CD4-positive, alpha-beta T cell treated with Interleukin-15 for 4 hours (primary cell): ENCODE measurements around the gene SLC10A3.
"Not testable (repeated sequence)": the region's sequence is repeated elsewhere in the genome, so short reads cannot be mapped to it uniquely, and the experiment has no call there.

Experiments
- DNase-seq: peaks from one replicate; pipeline ENCODE4 v3.0.0-alpha.2; 2020; ENCODE audit warnings: low spot score

Gene SLC10A3

DNA sequence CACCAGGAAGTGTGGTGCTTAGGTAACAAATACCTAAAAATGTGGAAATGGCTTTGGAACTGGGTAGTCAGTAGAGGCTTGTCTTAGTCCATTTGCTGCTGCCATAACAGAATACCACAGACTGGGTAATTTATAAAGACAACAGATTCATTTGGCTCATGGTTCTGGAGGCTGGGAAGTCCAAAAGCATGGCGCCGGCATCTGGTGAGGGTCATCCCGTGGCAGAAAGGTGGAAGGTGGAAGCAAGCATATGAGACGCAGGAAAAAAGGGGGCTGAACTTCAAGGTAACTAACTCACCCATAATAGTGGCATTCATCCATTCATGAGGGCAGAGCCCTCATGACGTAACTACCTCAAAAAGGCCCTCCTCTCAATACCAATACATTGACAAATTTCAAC, 19.0 kb upstream of the SLC10A3 start:
- no peak for DNase-seq

DNA sequence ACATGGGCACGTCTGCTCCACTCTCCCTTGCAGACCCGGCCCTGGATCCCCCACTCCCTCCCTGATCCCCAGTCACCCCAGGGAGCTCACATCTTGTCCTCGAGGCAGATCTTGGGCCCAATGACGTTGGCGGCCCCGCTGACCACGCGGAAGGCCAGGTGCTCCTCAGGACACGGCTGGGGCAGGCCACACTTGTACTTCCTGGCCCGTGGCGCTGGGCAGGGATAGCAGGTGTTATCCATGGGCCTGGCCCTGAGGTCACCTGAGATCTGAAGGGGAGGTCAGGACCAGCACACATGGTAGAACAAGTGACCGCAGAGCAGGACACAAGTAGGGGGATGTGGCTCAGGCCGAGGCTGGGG, 17.9 kb upstream of the SLC10A3 start:
- no peak for DNase-seq

- no peak for DNase-seq
Observed at GRCh38 chrX:154507673-154508383, 17.4 kb upstream of the SLC10A3 start.

GRCh38 chrX:154506483-154507332, 16.3 kb upstream of the SLC10A3 start:
- no peak for DNase-seq

DNA sequence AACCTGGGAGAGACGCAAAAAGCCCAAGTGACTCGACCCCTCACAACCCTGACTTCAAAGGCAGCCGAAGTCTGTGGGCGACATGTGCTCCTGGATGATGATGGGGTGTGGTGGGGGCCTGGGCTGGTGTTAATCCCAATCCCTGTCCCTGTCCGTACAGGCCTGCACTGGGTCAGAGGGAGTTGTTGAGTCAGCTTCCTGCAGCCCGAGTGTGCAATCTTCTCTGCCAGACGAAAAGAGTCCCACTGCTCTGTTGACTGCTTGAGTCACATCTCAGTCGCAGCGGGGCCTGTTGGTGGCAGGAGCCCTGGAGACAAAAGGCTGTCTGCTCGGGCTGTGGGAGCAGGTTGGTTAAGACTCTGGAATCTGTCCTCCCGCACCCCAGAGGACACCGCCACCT, 15.3 kb upstream of the SLC10A3 start:
- DNase-seq = no peak

DNA sequence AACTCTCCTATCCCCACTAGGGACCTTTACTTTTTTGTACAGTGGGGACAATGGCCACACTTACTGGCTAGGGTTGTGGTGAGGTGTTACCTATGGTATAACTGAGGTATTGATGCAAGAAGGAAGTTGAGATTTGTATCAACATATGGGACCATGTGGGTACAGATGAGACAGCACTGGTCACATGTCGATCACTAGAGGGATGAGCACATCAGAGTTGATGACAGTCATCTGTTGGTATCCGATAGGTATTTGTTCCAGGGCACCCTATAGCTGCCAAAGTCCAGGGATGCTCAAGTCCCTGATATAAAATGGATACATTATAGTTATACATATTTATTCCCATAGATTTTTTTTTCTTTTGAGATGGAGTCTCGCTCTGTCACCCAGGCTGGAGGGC, 12.6 kb upstream of the SLC10A3 start:
- DNase-seq = no peak

DNA sequence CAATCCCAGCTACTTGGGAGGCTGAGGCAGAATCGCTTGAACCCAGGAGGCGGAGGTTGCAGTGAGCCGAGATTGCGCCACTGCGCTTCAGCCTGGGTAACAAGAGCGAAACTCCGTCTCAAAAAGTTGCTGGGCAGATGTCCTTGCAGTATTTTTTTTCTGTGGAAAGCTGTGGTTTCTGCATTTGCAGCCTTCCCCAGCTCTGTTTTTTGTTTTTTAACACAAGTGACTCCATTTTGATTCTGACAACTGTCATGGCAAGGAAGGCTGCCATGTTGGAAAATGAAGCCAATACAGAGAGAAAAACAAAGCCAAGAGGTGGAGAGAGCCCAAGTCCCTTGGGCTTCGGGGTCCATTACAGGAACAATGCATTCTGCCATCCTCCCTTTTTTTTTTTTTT, 11.7 kb upstream of the SLC10A3 start:
- no peak for DNase-seq

- DNase-seq = not testable (repeated sequence)
Observed at GRCh38 chrX:154501423-154501822, 11.0 kb upstream of the SLC10A3 start.

DNA sequence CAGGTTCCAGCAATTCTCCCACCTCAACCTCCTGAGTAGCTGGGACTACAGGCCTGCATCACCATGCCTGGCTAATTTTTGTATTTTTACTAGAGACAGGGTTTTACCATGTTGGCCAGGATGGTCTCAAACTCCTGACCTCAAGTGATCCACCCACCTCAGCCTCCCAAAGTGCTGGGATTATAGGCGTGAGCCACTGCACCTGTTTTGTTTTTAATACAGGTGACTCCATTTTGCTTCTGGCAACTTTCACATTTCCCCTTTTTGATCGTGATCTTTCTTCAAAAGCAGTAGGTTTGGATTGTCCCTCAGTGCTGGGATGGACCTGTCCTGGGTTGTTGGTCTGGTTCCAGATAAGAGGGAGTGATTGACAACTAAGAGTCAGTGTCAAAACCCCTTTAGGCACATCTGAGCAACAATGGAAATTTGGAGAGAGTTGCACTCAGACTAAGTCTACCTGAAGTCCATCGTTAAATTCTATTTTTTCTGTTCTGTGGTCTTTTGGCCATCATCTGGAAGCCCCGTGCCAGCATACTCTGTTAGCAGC, 6.2 kb upstream of the SLC10A3 start:
- not testable (repeated sequence) for DNase-seq

DNA sequence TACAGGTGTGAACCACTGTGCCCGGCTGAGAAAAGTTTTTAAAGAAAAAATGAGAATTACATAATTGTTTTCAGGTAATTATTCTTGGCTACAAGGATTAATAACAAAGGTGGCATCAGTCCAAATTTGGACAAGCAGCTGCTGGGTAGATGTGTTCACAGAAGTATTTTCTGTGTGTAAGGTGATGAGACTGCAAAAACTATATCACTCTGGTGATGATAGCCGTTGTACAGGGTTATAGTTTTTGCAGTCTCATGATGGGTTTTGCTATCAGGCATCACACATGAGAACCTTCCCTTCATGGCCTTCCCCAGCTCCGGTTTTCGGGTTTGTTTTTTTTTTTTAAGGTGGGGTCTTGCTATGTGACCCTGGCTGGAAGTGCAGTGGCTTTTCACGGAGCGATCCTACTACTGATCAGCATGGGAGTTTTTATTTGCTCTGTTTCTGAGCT, 5.1 kb upstream of the SLC10A3 start:
- DNase-seq = no peak

DNA sequence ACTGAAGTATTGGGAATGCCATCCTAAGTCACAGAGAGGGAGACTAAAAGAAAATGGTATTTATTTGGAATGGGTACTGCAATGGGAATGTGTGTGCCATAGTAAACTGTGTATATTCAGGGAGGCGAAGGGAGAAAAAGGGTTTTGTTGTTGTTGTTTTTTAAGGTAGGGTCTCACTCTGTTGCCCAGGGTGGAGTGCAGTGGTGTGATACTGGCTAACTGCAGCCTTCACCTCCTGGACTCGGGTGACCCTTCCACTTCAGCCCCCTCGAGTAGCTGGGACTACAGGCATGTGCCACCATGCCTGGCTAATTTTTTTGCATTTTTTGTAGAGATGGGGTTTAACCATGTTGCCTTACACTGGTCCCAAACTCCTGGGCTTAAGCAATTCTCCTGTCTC, 4.3 kb upstream of the SLC10A3 start:
- DNase-seq = no peak

- DNase-seq = peak; percentile 13
Observed at GRCh38 chrX:154490021-154490413, 412 bp downstream of the SLC10A3 start.

GRCh38 chrX:154489182-154489581, 1.2 kb downstream of the SLC10A3 start:
- no peak for DNase-seq

- DNase-seq = no peak
Observed at GRCh38 chrX:154488336-154489075, 1.9 kb downstream of the SLC10A3 start.

GRCh38 chrX:154487518-154488290, 2.7 kb downstream of the SLC10A3 start:
- DNase-seq = no peak

DNA sequence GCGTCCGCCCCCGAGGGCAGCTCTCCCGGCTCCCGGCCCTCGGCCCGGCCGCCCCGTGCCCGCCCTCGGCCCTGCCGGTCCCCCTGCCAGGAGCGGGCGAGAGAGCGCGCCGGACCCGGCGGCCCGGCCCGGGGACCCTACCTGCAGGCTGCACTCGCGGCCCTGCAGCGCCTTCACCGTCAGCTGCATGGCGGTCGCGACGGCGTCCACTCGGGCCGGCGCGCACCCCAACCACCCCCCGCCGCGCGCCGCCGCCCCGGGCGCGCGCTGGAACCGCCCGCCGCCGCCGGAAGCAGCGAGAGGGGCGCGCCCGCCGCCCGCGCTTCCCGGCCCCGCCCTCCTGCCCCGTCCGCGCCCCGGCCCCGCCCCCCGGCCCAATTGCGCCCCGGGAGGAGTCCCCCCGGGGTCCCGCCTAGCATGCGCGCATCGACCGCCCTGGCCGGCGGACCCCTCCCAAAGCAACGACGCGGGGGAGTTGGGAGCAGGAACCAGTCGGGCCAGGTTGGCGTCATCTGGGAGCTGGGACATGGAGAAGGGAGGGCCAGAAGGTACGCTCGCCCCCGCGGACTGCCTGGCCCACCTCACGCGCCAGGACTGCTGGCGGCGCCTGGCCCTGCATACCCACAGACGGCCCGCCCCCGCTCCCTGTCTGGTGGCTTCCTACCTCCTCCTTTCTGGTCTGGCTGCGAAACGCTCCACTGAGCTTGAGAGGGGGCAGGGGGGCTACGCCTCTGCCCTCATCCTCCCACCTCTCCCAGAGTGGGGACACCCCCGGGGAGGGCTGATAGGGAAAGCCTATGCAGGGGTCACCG, 3.8 kb downstream of the SLC10A3 start, which contains the start of gene UBL4A:
TSS of gene UBL4A (minus strand) at position 220 of the 812 bp plus-strand sequence. CDS start at position 189, 31 bp downstream.
- DNase-seq = peak; percentile 45

- DNase-seq = peak; percentile 16
Observed at GRCh38 chrX:154486052-154486395, 4.4 kb downstream of the SLC10A3 start.

DNA sequence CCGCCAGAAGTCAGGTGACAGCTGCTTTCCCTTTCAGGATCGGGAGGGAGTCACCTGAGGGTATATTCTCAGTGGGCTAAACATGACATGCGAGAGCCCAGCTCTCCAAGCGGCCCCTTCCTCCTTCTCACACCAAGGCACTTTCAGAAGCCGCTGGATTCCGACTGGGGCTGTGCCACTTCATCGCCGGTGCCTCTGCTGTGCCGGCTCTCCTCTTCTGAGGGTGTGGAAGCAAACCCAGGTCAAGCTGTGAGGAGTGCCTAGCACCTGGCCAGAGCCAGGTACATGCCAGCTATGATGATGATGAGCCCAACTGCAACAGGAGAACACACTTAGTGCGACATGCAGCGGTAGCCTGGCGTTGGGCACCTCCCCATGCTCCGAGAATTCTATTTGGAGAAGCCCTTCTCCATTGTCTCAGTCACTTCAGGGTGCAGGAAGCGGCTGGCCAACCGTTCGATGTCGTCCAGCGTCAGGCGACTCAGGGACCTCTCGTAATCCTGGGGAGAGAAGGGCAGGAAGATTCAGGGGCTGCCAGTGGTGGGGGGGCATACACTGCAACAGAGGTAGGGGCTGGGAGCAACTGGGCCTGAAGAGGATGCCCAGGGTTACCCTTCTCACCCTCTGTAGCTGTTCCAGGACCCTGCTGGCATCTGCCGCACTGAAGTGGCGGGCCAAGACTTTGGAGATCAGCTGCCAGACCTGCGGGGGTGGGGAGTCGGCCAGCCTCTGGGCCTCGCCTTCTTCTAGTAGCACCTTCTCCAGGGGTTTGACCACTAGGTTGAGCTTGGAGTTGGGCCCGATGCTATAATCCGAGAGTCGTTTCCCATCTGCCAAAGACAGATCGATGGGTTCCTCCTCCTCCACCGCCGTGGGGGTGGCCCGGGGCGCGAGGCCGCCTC, 5.0 kb downstream of the SLC10A3 start:
- DNase-seq = no peak

DNA sequence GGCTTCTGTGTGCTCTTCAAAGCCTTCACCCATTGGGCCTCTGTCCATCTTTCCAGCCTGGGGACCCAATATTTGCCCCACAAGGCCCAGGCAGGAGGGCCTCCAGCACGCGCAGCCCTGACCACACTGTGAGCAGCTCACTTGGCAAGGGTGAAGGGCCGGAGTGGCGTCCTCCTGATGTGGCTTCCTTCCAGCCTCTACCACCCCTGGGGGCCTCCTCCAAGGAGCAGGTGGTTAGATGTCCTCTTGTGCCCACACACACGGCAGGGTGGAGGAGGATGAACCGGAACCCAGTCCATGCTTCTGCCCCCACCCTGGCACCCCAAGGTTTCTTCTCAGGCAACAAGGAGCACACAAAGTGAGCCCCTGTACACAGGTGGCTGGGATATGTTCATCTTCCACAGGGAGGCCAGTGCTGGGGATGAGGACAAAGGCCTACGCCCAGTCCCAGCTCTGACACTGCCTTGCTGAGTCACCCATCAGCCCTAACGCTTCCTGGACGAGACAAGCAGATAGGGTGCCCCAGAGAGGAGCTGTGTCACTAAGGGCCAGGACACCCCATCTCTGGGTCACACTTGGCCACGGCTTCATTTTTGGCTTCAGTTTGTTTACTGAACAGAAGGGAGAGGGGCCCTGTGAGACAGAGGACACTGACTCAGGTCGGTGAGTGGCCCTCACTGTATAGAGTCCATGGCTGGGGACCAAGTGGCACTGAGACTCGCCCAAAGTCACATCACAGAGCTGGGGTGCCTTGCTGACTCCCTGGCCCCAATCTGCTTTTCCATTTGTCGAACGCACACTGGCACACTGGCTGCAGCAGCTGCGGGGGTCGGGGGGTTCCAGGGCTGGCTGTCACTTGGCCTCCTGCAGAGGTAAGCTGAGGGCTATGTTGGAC, 5.9 kb downstream of the SLC10A3 start:
- no peak for DNase-seq
